Right atrium auricular region (tissue), 2 donors: ENCODE data around the gene SPATS2L. TPM values are rescaled to one million over a fixed set of nuclear protein-coding genes. Genes with fewer than 3 reads are reported as not detected.

Experiments
- DNase-seq: peaks from one replicate; pipeline ENCODE4 v3.0.0-alpha.2; 2019; ENCODE audit warnings: low spot score
- H3K27ac ChIP-seq, 2 donors: fragments of 200-600 bp; sonication (generic); 1 replicate in 1 of 2; 2 replicates in 1 of 2; pipeline ENCODE4 v1.5.1; 2016 to 2019
- H3K27me3 ChIP-seq, 2 donors: fragments of 200-600 bp; sonication (generic); one replicate each; pipeline versions ENCODE4 v1.5.1 to v1.6.0; 2017 to 2019
- H3K36me3 ChIP-seq: fragments of 200-600 bp; sonication (generic); one replicate; pipeline ENCODE4 v1.5.1; 2016
- H3K4me1 ChIP-seq, 2 donors: fragments of 200-600 bp; sonication (generic); one replicate each; pipeline versions ENCODE4 v1.5.1 to v1.6.0; 2017 to 2019
- H3K4me3 ChIP-seq, 2 donors: fragments of 200-600 bp; sonication (generic); 1 replicate in 1 of 2; 2 replicates in 1 of 2; pipeline ENCODE4 v1.5.1; 2017 to 2019; ENCODE audit warnings: mild to moderate bottlenecking in 1 of 2, moderate library complexity in 1 of 2
- H3K9me3 ChIP-seq, 2 donors: fragments of 200-600 bp; sonication (generic); one replicate each; pipeline ENCODE4 v1.5.1; 2019
- CTCF ChIP-seq, 2 donors: fragments of 200-600 bp; sonication (generic); IDR thresholded peaks; one replicate each; pipeline ENCODE4 v1.5.1; 2019; ENCODE audit warnings: antibody characterized with exemption in 2 of 2
- total RNA-seq, 2 donors: library from RNA; depleted of rRNA; stranded (reverse); fragments of >200 nt; gene quantifications; one replicate each; pipeline ENCODE4 v1.1.0, GENCODE V29; 2016

Gene SPATS2L
- total RNA-seq, 2 donors from 2014 or later = 103 to 126 TPM

- no peak overlapping the region for H3K27ac ChIP-seq
- H3K27me3 ChIP-seq = no peaks in the 10 kb centered on the region
- no peak for TF ChIP-seq CTCF (IDR thresholded peaks at IDR 0.05)
- H3K9me3 ChIP-seq = no peaks in the 10 kb centered on the region
- no peaks in the 10 kb centered on the region for H3K36me3 ChIP-seq
- H3K4me3 ChIP-seq = no peak overlapping the region
- no peak for DNase-seq
- peaks cover 0 to 38% of the 10 kb centered on the region in 2 donors for H3K4me1 ChIP-seq
Measured at GRCh38 chr2:200354833-200355751, 48.6 kb downstream of the SPATS2L start.

GRCh38 chr2:200356321-200356720 lies 49.8 kb downstream of the SPATS2L start:
- TF ChIP-seq CTCF (IDR thresholded peaks at IDR 0.05) = no peak
- Histone ChIP-seq H3K9me3 (no peaks in the 10 kb centered on the region), H3K36me3 (no peaks in the 10 kb centered on the region), H3K4me1 (peaks cover 0 to 34% of the 10 kb centered on the region in 2 donors), H3K27ac (no peak overlapping the region), H3K27me3 (no peaks in the 10 kb centered on the region), H3K4me3 (no peak overlapping the region)
- no peak for DNase-seq

GRCh38 chr2:200356857-200357384 lies 50.4 kb downstream of the SPATS2L start:
- no peaks in the 10 kb centered on the region for H3K27me3 ChIP-seq
- no peak for DNase-seq
- no peaks in the 10 kb centered on the region for H3K9me3 ChIP-seq
- no peak for TF ChIP-seq CTCF (IDR thresholded peaks at IDR 0.05)
- no peak overlapping the region for H3K27ac ChIP-seq
- H3K36me3 ChIP-seq = no peaks in the 10 kb centered on the region
- H3K4me3 ChIP-seq = no peak overlapping the region
- peaks cover 0 to 33% of the 10 kb centered on the region in 2 donors for H3K4me1 ChIP-seq

- Histone ChIP-seq H3K27ac (no peak overlapping the region), H3K4me3 (no peak overlapping the region), H3K36me3 (no peaks in the 10 kb centered on the region), H3K4me1 (peaks cover 0 to 25% of the 10 kb centered on the region in 2 donors), H3K9me3 (no peaks in the 10 kb centered on the region), H3K27me3 (no peaks in the 10 kb centered on the region)
- DNase-seq = no peak
- TF ChIP-seq CTCF (IDR thresholded peaks at IDR 0.05) = no peak
Measured at GRCh38 chr2:200357845-200358244, 51.4 kb downstream of the SPATS2L start.

DNA sequence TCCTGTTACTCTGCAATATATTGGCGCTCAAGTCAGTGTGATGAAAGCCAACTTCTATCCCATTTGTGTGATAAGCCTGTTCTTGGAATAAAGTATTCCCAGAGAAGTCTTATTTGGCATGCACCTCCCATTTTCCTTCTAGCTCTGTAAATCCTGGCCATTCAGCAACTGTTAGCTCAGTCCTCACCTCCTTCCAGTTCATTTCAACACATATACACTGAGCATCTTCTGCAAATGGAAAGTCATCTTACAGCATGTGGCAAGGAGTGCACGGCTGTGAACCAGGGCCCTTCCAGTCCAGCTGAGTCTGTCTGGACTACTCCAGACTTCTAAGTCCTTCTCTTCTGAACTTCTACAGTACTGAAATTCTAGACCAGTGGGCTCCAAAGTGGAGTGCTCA lies 53.1 kb downstream of the SPATS2L start:
- H3K36me3 ChIP-seq = no peaks in the 10 kb centered on the region
- no peaks in the 10 kb centered on the region for H3K9me3 ChIP-seq
- H3K27ac ChIP-seq = no peak overlapping the region
- no peak overlapping the region for H3K4me3 ChIP-seq
- TF ChIP-seq CTCF (IDR thresholded peaks at IDR 0.05) = no peak
- no peaks in the 10 kb centered on the region for H3K27me3 ChIP-seq
- H3K4me1 ChIP-seq = peaks cover 0 to 17% of the 10 kb centered on the region in 2 donors
- DNase-seq = no peak
